ENCODE results near the gene AKNA. TPM values are rescaled to one million over a fixed set of nuclear protein-coding genes. Genes with fewer than 3 reads are reported as not detected.
A peak's percentile ranks its signal among the peaks of the same experiment; 100 is the strongest.

Gene AKNA
- total RNA-seq, 4 donors from 2014 or later = 34.8 to 63.2 (median 48.6) TPM

DNA sequence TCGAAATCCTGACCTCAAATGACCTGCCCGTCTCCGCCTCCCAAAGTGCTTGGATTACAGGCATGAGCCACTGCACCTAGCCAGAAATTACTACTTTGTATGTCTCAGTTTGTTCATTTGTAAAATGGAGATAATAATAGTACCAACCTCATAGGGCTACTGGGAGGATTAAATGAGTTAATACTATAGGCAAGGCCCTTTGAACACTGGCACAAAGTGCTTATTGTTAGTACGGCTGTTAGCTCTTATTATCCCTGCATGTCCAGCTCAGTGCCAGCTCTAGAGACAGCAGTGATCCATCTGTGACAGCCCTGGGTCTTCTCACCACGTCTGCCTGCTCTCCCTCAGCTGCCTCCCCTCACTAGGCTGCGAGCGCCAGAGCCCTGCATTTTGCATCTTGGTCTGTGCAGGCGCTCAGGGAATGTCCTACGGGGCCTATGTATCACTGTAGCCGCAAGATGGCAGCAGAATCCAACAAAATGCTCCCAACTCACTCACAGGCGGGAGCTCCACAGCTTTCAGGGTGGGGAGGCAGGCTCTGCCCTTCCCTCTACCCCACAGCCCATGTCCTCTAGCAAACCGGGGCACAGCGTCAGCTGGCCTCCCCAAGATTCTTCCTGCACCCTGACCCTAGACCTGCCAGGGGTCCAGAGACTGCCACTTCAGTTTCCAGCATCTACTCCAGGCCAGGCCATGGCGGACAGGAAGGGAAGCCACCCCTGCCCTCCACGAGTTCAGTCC lies 17.7 kb upstream of the AKNA start:
- 29% methylated on average over 14 of the region's 15 CpGs; no CpG with 5 or more reads in 1 of the 2 donors for WGBS, 2 donors (ENCODE audit: low coverage in 1 of 2)
- TF ChIP-seq, protein P1, sequence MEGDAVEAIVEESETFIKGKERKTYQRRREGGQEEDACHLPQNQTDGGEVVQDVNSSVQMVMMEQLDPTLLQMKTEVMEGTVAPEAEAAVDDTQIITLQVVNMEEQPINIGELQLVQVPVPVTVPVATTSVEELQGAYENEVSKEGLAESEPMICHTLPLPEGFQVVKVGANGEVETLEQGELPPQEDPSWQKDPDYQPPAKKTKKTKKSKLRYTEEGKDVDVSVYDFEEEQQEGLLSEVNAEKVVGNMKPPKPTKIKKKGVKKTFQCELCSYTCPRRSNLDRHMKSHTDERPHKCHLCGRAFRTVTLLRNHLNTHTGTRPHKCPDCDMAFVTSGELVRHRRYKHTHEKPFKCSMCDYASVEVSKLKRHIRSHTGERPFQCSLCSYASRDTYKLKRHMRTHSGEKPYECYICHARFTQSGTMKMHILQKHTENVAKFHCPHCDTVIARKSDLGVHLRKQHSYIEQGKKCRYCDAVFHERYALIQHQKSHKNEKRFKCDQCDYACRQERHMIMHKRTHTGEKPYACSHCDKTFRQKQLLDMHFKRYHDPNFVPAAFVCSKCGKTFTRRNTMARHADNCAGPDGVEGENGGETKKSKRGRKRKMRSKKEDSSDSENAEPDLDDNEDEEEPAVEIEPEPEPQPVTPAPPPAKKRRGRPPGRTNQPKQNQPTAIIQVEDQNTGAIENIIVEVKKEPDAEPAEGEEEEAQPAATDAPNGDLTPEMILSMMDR (IDR thresholded peaks at IDR 0.05) = peak; percentile 76 to 87 (median 83)
- TF ChIP-seq POLR2A (IDR thresholded peaks at IDR 0.05) = no peak
- no peak for TF ChIP-seq EP300 (IDR thresholded peaks at IDR 0.05; ENCODE audit: low read depth)
- no peak for TF ChIP-seq POLR2AphosphoS5 (IDR thresholded peaks at IDR 0.05)
- H3K27ac ChIP-seq = no peak overlapping the region
- no peaks in the 10 kb centered on the region for H3K9me3 ChIP-seq
- H3K27me3 ChIP-seq = no peaks in the 10 kb centered on the region
- in situ Hi-C loops (cut with MboI; ENCODE audit: low pct_ligation_motif_present in 1 of 4, low pct_unique_long_range_greater_than_20kb in 1 of 4, low sequenced_read_pairs in 3 of 4) (loop anchor here in 3 of 4 donors (10.0 to 25.0 kb wide), 4 partner anchors 99 to 609 kb away; partner anchors contain the start of genes TEX53 (in 2 of the 3) and WHRN (in 1 of the 3)), intact Hi-C loops (cut with DNase I; ENCODE audit: low total_unique reads) (loop anchor here (10.0 kb wide), 1 partner anchor 79 kb away; no protein-coding TSS in a partner anchor)
- peaks cover 0 to 12% (median 5%) of the 10 kb centered on the region in 4 donors for H3K4me1 ChIP-seq
- H3K36me3 ChIP-seq = no peaks in the 10 kb centered on the region
- H3K4me3 ChIP-seq = no peak overlapping the region
- DNase-seq = peak; percentile 85

DNA sequence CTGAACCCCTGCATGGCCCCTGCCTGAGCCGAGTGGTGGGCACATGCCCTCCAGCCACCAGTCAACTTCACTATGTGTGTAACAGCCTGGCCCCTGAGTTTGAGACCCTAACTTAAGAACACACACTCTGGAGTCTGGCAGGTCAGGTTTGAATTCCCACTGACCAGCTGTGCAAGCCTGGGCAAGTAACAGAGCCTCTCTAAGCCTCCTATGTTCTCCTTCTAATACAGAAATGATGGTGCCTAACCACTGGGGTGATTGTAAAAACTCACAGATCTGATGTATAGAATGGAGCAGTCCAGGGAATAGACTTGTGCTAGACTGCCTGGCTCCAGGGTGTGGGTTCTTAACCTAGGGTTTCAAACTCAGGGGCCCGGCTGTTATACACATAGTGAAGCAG lies 16.7 kb upstream of the AKNA start:
- H3K36me3 ChIP-seq = no peaks in the 10 kb centered on the region
- DNase-seq = no peak
- H3K4me3 ChIP-seq = no peak overlapping the region
- no peaks in the 10 kb centered on the region for H3K9me3 ChIP-seq
- no peak for TF ChIP-seq POLR2AphosphoS5 (IDR thresholded peaks at IDR 0.05)
- TF ChIP-seq EP300 (IDR thresholded peaks at IDR 0.05; ENCODE audit: low read depth) = no peak
- no peak for TF ChIP-seq POLR2A (IDR thresholded peaks at IDR 0.05)
- TF ChIP-seq, protein P1 (IDR thresholded peaks at IDR 0.05) = no peak
- in situ Hi-C loops (cut with MboI; ENCODE audit: low pct_ligation_motif_present in 1 of 4, low pct_unique_long_range_greater_than_20kb in 1 of 4, low sequenced_read_pairs in 3 of 4) (loop anchor here in 3 of 4 donors (10.0 to 25.0 kb wide), 4 partner anchors 100 to 610 kb away; partner anchors contain the start of genes TEX53 (in 2 of the 3) and WHRN (in 1 of the 3)), intact Hi-C loops (cut with DNase I; ENCODE audit: low total_unique reads) (loop anchor here (5.0 to 10.0 kb wide), 2 partner anchors 80 to 253 kb away; partner anchors contain the start of gene TEX53)
- H3K27me3 ChIP-seq = no peaks in the 10 kb centered on the region
- WGBS, 2 donors (ENCODE audit: low coverage in 1 of 2) = 83 to 95% methylated on average over 1 to 2 of the region's 2 CpGs
- no peak overlapping the region for H3K27ac ChIP-seq
- H3K4me1 ChIP-seq = peaks cover 0 to 14% (median 5%) of the 10 kb centered on the region in 4 donors

DNA sequence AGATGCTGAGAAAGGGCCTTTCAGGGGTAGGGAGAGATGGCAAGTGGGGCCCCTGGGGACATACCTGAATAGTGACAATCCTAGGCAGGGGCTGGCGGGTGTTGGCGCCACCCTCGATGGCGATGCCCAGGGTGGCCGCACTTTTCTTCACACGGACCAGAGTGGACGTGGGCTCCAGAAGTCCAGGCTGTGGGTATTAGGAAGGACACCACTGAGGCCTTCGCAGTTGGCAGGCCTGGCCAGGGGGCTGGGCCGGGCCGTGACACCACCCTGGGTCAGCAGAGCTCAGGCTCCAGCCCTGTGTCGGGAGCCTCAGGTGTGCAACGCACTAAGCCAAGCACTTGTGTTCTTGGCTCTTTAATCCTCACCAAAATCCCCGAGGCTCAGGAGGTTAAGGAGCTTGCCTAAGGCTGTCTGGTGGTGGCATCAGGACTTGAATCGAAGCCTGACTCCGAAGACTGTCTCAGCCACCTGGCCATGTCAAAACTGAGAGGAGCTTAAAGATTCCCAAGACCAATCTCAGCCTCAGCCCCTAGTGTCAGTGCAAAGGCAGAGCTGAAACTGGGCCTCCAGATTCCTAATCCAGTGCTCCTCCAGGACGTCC lies 15.5 kb upstream of the AKNA start:
- H3K27me3 ChIP-seq = no peaks in the 10 kb centered on the region
- peaks cover 0 to 18% (median 9%) of the 10 kb centered on the region in 4 donors for H3K4me1 ChIP-seq
- WGBS, 2 donors (ENCODE audit: low coverage in 1 of 2) = 65 to 89% methylated on average over 2 to 15 of the region's 16 CpGs
- H3K36me3 ChIP-seq = no peaks in the 10 kb centered on the region
- no peak for DNase-seq
- TF ChIP-seq EP300 (IDR thresholded peaks at IDR 0.05; ENCODE audit: low read depth) = no peak
- no peak for TF ChIP-seq POLR2A (IDR thresholded peaks at IDR 0.05)
- TF ChIP-seq POLR2AphosphoS5 (IDR thresholded peaks at IDR 0.05) = no peak
- TF ChIP-seq, protein P1 (IDR thresholded peaks at IDR 0.05) = no peak
- H3K27ac ChIP-seq = no peak overlapping the region
- intact Hi-C loops (cut with DNase I; ENCODE audit: low total_unique reads) = loop anchor here (5.0 to 10.0 kb wide), 2 partner anchors 82 to 254 kb away; partner anchors contain the start of gene TEX53
- in situ Hi-C loops (cut with MboI; ENCODE audit: low pct_ligation_motif_present in 1 of 4, low pct_unique_long_range_greater_than_20kb in 1 of 4, low sequenced_read_pairs in 3 of 4) = loop anchor here in 3 of 4 donors (10.0 to 25.0 kb wide), 4 partner anchors 102 to 612 kb away; partner anchors contain the start of genes TEX53 (in 2 of the 3) and WHRN (in 1 of the 3)
- H3K9me3 ChIP-seq = no peaks in the 10 kb centered on the region
- no peak overlapping the region for H3K4me3 ChIP-seq

DNA sequence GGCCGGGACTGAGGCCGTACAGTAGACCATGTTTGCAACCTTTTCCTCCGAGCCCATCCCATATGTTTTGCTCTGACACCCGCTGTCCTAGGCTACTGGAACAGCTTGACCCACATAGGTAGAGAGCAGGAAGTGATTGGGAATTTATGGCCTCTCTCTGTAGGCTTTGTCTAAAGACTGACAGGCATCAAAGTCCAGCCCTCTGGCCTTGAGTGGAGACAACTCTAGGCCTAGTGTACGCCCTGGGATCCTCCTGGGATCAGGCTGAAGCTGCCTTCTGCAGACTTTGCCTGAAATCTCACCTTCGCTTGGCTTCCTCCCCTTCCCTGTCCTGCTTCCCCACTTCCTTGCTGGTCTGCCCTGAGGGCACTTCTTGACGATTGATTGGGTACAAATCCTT lies 13.6 kb upstream of the AKNA start:
- in situ Hi-C loops (cut with MboI; ENCODE audit: low pct_ligation_motif_present in 1 of 4, low pct_unique_long_range_greater_than_20kb in 1 of 4, low sequenced_read_pairs in 3 of 4) (loop anchor here in 3 of 4 donors (10.0 to 25.0 kb wide), 4 partner anchors 103 to 613 kb away; partner anchors contain the start of genes TEX53 (in 2 of the 3) and WHRN (in 1 of the 3)), intact Hi-C loops (cut with DNase I; ENCODE audit: low total_unique reads) (loop anchor here (5.0 to 10.0 kb wide), 2 partner anchors 83 to 256 kb away; partner anchors contain the start of gene TEX53)
- Histone ChIP-seq H3K36me3 (no peaks in the 10 kb centered on the region), H3K4me3 (no peak overlapping the region), H3K4me1 (peaks cover 0 to 30% (median 20%) of the 10 kb centered on the region in 4 donors), H3K27me3 (no peaks in the 10 kb centered on the region), H3K27ac (peak overlapping the region; percentile 50 to 63 (median 54)), H3K9me3 (no peaks in the 10 kb centered on the region)
- 34 to 37% methylated on average over 3 to 7 of the region's 7 CpGs for WGBS, 2 donors (ENCODE audit: low coverage in 1 of 2)
- peak; percentile 67 for DNase-seq
- peak in 1 of 3 donors; percentile 55 for TF ChIP-seq POLR2AphosphoS5 (IDR thresholded peaks at IDR 0.05)
- TF ChIP-seq POLR2A (IDR thresholded peaks at IDR 0.05) = no peak
- TF ChIP-seq, protein P1 (IDR thresholded peaks at IDR 0.05) = no peak
- no peak for TF ChIP-seq EP300 (IDR thresholded peaks at IDR 0.05; ENCODE audit: low read depth)
